HS-27A (cell line): ENCODE data around the gene FAM110C.
"Not testable (repeated sequence)": the region's sequence is repeated elsewhere in the genome, so short reads cannot be mapped to it uniquely, and the experiment has no call there.

Experiments used
- DNase-seq: peaks from one replicate; pipeline ENCODE4 v3.0.0-alpha.2; 2012; ENCODE audit warnings: low read depth, missing footprints

Gene FAM110C

GRCh38 chr2:44748-45341 is 1.5 kb downstream of the FAM110C start:
- no peak for DNase-seq

- no peak for DNase-seq
These were observed 3.5 kb downstream of the FAM110C start for GRCh38 chr2:42788-43187.

DNA sequence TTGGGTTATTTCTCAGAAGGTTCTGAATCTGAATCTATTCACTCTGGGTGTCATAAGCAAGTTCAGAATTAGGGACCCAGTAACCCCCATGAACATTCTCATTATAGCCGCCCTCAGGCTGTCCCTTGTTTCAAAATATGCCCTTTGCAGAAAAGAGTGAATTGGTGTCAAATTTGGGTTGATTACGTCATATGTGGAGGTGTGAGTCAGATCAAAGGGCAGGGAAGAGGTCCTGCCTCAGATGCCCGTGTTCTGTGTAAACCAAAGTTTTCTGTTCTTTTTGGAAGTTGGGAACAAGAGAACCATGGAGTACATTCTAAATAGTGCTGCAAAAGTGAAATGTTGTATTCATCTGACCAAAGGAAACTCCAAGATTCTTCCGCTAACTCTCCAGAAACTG is 5.8 kb downstream of the FAM110C start:
- no peak for DNase-seq

DNA sequence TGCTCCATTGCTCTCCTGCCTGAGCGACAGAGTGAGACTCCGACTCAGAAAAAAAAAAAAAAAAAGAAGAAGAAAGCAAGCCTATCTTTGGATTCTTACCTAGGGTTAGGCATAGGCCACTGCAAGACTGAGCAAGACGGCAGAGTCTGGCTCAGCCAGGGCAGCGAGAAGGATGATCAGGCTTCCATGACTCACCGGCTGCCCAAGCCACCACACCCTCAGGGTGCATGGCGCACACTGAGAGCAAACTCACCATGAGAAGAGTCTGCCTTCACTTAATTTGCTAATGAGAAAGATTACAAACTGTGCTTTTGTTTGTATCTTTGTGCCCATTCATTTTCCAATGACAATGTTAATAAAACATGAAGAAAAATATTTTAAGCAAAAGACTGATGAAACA is 8.2 kb downstream of the FAM110C start:
- no peak for DNase-seq

- no peak for DNase-seq
These were observed 10.0 kb downstream of the FAM110C start for GRCh38 chr2:36318-36717.

DNA sequence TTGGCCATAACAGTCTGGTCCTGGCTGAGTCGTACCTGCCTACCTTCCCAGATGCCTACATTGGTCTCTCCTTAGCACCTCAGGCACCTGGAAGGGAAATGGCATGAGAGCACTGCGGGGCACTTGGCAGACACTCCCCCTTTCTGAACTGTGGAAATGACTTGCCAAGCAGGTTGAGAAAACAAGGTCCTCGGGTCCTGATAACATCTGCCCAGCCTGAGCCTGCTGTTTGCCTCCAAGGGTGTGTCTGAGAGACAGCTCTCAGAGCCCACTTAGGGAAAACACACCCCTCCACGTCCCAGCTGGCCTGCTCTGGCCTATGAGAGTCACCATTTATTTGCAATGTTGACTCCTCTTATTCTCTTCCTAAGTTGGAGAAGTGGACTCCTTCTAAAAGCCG is 10.5 kb downstream of the FAM110C start:
- DNase-seq, result no peak

- DNase-seq, result no peak
These were observed 12.7 kb downstream of the FAM110C start for GRCh38 chr2:33620-34019.

DNA sequence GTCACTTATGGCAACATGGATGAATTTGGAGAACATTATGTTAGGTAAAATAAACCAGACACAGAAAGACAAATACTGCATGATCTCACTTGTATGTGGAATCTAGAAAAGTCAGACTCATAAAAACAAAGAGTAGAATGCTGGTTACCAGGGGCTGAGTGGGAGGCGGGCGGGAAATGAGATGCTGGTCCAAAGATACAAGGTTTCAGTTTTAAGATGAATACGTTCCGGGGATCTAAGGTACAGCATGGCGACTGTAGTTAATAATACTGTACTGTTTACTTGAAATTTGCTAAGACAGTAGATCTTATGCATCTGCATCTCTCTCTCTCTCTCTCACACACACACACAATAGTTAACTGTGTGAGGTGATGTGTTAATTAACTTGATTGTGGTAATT is 14.2 kb downstream of the FAM110C start:
- DNase-seq, result no peak

GRCh38 chr2:29253-29652 is 17.1 kb downstream of the FAM110C start:
- DNase-seq, result no peak

GRCh38 chr2:28406-28975 is 17.8 kb downstream of the FAM110C start:
- no peak for DNase-seq

DNA sequence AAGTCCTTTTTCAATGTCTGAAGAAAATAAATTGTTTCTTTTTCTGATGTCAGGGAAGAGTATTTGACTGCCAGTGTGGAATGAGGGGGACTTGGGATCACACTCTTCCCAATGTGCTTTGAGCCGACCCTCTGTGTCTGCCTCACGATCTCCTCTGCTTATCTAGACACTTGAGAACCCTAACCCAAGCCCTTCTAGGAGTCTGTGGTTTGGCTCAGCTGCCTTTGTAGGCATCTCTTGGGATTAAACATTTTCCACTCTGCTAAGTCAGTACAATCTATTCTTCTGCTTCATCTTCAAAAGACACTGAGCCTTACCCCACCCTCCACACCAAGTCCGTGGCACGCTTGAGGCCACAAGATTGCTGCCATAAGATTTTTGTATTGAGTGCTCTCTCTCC is 19.4 kb downstream of the FAM110C start:
- DNase-seq, result no peak

- DNase-seq, result no peak
These were observed 20.8 kb downstream of the FAM110C start for GRCh38 chr2:25543-25942.

DNA sequence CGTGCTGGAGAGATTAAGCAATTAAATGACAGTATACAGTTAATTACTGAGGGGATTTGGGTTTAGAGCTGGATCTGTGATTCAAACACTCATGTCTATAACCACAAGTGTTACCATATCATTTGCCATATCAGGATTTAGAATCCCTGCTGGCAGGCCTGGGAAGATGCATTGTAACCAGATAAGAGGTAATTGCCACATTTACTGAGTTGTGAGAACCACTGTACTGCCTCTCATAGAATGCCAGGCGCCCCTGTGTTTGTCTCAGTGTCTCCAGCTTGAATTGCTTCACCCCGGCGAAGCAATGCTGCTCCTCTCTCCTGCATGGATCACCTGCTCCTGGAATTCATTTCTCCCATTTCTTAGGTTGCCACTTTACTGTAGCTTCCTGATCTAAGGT is 21.7 kb downstream of the FAM110C start:
- DNase-seq, result not testable (repeated sequence)

DNA sequence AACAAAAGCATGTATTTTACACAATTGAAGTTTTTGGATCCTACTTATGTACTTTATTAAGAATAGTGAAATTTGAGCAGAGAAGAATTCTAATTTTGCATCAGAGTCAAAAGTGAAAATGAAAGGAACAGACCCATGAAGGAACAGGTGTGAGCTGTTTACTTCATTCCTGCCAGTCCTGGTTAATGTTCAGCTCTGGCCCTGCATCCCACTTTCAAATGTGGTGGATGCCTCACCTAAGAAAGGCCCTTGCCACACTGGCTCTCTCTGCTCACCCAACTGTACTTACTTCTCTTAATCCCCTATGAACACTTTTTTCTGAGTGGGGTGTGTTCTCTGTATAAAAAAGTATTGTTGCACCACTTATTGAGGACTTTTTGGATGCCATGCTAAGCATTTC is 22.2 kb downstream of the FAM110C start:
- DNase-seq, result no peak

- DNase-seq, result no peak
These were observed 23.0 kb downstream of the FAM110C start for GRCh38 chr2:23283-23682.

DNA sequence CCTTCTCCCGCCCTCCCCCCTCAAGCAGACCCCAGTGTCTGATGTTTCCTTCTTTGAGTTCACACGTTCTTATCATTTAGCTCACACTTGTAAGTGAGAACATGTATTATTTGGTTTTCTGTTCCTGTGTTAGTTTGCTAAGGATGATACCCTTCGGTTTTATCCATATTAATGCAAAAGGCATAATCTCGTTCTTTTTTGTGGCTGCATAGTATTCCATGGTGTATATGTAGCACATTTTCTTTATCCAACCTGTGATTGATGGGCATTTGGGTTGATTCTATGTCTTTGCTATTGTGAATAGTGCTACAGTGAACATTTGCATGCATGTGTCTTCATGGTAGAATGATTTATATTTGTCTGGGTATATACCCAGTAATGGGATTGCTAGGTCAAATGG is 24.1 kb downstream of the FAM110C start:
- DNase-seq, result not testable (repeated sequence)

- not testable (repeated sequence) for DNase-seq
These were observed 26.0 kb downstream of the FAM110C start for GRCh38 chr2:20259-20658.

GRCh38 chr2:19505-19904 is 26.8 kb downstream of the FAM110C start:
- no peak for DNase-seq

- no peak for DNase-seq
These were observed 27.7 kb downstream of the FAM110C start for GRCh38 chr2:18402-19271.

GRCh38 chr2:15916-16315 is 30.4 kb downstream of the FAM110C start:
- not testable (repeated sequence) for DNase-seq

DNA sequence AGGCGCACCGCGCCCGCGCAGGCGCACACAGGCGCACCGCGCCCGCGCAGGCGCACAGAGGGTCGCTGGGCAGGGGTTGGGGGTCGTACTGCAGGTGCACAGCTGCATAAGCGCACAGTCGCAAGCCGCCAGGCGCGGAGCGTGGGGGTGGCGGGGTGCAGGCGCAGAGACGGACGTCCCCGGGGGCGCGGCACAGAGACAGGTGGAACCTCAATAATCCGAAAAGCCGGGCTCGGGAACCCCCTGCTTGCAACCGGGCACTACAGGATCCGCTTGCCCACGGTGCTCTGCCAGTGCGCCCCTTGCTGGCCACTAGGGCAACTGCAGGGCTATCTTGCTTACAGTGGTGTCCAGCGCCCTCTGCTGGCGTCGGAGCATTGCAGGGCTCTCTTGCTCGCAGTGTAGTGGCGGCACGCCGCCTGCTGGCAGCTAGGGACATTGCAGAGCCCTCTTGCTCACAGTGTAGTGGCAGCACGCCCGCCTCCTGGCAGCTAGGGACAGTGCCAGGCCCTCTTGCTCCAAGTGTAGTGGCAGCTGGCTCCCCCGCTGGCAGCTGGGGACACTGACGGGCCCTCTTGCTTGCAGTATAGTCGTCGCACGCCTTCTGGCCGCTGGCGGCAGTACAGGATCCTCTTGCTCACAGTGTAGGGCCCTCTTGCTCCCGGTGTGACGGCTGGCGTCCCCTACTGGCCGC is 34.9 kb downstream of the FAM110C start:
- DNase-seq, result no peak

- DNase-seq, result no peak
These were observed 36.0 kb downstream of the FAM110C start for GRCh38 chr2:10222-10875.
